Esophagus squamous epithelium (tissue), 4 donors: Measurements from ENCODE around the gene CELF4.

ENCODE experiments used
- CTCF ChIP-seq, 6 experiments: fragments of 450-650 bp in 4 of 6; fragments of 200-600 bp in 2 of 6; sonication (generic) in 2 of 6; IDR thresholded peaks; one replicate each; pipeline ENCODE4 v1.5.1; 2016 to 2019; ENCODE audit warnings: antibody characterized with exemption in 6 of 6, mild to moderate bottlenecking in 4 of 6, moderate library complexity in 4 of 6
- POLR2A ChIP-seq, 4 donors: fragments of 450-650 bp; IDR thresholded peaks; one replicate each; pipeline ENCODE4 v1.6.1; 2017; ENCODE audit warnings: antibody characterized with exemption in 4 of 4, mild to moderate bottlenecking in 4 of 4, moderate library complexity in 3 of 4

- TF ChIP-seq POLR2A (IDR thresholded peaks at IDR 0.05) (no peak), CTCF (IDR thresholded peaks at IDR 0.05) (no peak)
Observed at GRCh38 chr18:37332219-37332618, 233.4 kb downstream of the CELF4 start.
